A549 (cell line): ENCODE measurements around the gene SRL. TPM values are rescaled to one million over a fixed set of nuclear protein-coding genes. Genes with fewer than 3 reads are reported as not detected.
A peak's percentile ranks its signal among the peaks of the same experiment; 100 is the strongest.

ENCODE experiments used
- ATAC-seq, 2 experiments: fragments of 200-7000 bp in 1 of 2; fragments of >200 bp in 1 of 2; cut with Nextera tagmentation in 1 of 2; cut with Tn5 transposase in 1 of 2; 3 replicates each; pipeline versions ENCODE4 v1.8.0 to v1.9.1; 2018 to 2020; ENCODE audit warnings: mild to moderate bottlenecking in 1 of 2, moderate library complexity in 1 of 2
- CTCF ChIA-PET: fragments of 300-600 bp; sonication (Branson Sonifier 250); formaldehyde crosslinking; extraction: SDS; loops from one replicate; lab custom pipeline; 2021; ENCODE audit warnings: antibody characterized with exemption, inconsistent platforms; lab: Yijun Ruan, JAX
- POLR2A ChIA-PET: fragments of 350-600 bp; formaldehyde crosslinking; extraction: SDS; loops from one replicate; lab custom pipeline; 2021; ENCODE audit warnings: antibody characterized with exemption, inconsistent platforms; lab: Yijun Ruan, JAX
- DNase-seq, 2 experiments: peaks; one replicate each; pipeline versions ENCODE4 v3.0.0 to v3.0.0-alpha.2; 2011 to 2016; ENCODE audit warnings: low read depth in 1 of 2, low spot score in 1 of 2
- FAIRE-seq: peaks from 2 replicates; lab custom pipeline; 2011; peaks lifted over from hg19 to GRCh38; lab: Jason Lieb, UNC
- H3K27ac ChIP-seq, 2 experiments: fragments of >200 bp; sonication (Bioruptor Twin); formaldehyde crosslinking; 3 replicates each; pipeline ENCODE4 v1.5.1; 2016 to 2017
- H3K4me1 ChIP-seq: fragments of >200 bp; sonication (Bioruptor Twin); formaldehyde crosslinking; 3 replicates; pipeline ENCODE4 v1.6.1; 2016
- H3K4me2 ChIP-seq: fragments of >200 bp; sonication (Bioruptor Twin); formaldehyde crosslinking; 3 replicates; pipeline ENCODE4 v1.6.1; 2016
- H3K4me3 ChIP-seq: fragments of >200 bp; sonication (Bioruptor Twin); formaldehyde crosslinking; 3 replicates; pipeline ENCODE4 v1.5.1; 2016
- H3K9me3 ChIP-seq: fragments of >200 bp; sonication (Bioruptor Twin); formaldehyde crosslinking; 3 replicates; pipeline ENCODE4 v1.6.1; 2016
- CBX8 ChIP-seq: fragments of 200-600 bp; sonication (generic); IDR thresholded peaks from 2 replicates; pipeline ENCODE4 v1.6.1; 2016
- CTCF ChIP-seq: fragments of >200 bp; sonication (Bioruptor Twin); formaldehyde crosslinking; IDR thresholded peaks from 3 replicates; pipeline ENCODE4 v1.5.1; 2016
- EHF ChIP-seq: fragments of 250-450 bp; sonication (Bioruptor Pico); IDR thresholded peaks from 2 replicates; pipeline ENCODE4 v1.5.0; 2020; ENCODE audit warnings: mild to moderate bottlenecking
- EP300 ChIP-seq, 2 experiments: fragments of >200 bp; sonication (Bioruptor Twin); formaldehyde crosslinking; IDR thresholded peaks; 2 replicates in 1 of 2; 3 replicates in 1 of 2; pipeline ENCODE4 v1.6.1; 2016 to 2017
- ESRRA ChIP-seq: fragments of 150-350 bp; IDR thresholded peaks from 2 replicates; pipeline ENCODE4 v1.6.1; 2014; ENCODE audit warnings: mild to moderate bottlenecking, low read length, borderline replicate concordance
- FOSB ChIP-seq: fragments of 250-450 bp; sonication (Bioruptor Pico); IDR thresholded peaks from 2 replicates; pipeline ENCODE4 v1.5.0; 2020; ENCODE audit warnings: mild to moderate bottlenecking, moderate library complexity
- FOXS1 ChIP-seq: fragments of 250-450 bp; sonication (Bioruptor Pico); IDR thresholded peaks from 2 replicates; pipeline ENCODE4 v1.5.0; 2020; ENCODE audit warnings: mild to moderate bottlenecking, moderate library complexity
- HDAC2 ChIP-seq: fragments of 200-600 bp; sonication (generic); IDR thresholded peaks from 2 replicates; pipeline ENCODE4 v1.6.1; 2016
- HEYL ChIP-seq: fragments of 250-450 bp; sonication (Bioruptor Pico); IDR thresholded peaks from 2 replicates; pipeline ENCODE4 v1.8.0; 2021; ENCODE audit warnings: mild to moderate bottlenecking, moderate library complexity
- HOXB5 ChIP-seq: fragments of 250-450 bp; sonication (Bioruptor Pico); IDR thresholded peaks from 2 replicates; pipeline ENCODE4 v1.5.0; 2020; ENCODE audit warnings: mild to moderate bottlenecking, moderate library complexity
- JUN ChIP-seq, 2 experiments: fragments of >200 bp; sonication (Bioruptor Twin); formaldehyde crosslinking; IDR thresholded peaks; 2 replicates in 1 of 2; 3 replicates in 1 of 2; pipeline ENCODE4 v1.6.1; 2016 to 2017
- KDM5A ChIP-seq: fragments of 200-600 bp; sonication (generic); IDR thresholded peaks from 2 replicates; pipeline ENCODE4 v1.6.1; 2016; ENCODE audit warnings: antibody characterized with exemption, mild to moderate bottlenecking
- MAZ ChIP-seq: fragments of 150-350 bp; IDR thresholded peaks from 2 replicates; pipeline ENCODE4 v1.6.1; 2014; ENCODE audit warnings: antibody characterized with exemption, low read depth, low read length, borderline replicate concordance
- MYC ChIP-seq: IDR thresholded peaks from 2 replicates; pipeline ENCODE4 v1.6.1; 2012; ENCODE audit warnings: mild to moderate bottlenecking, inconsistent platforms, low read length, improper control_type of control experiment, borderline replicate concordance
- NPAS2 ChIP-seq: fragments of 250-450 bp; sonication (Bioruptor Pico); IDR thresholded peaks from 2 replicates; pipeline ENCODE4 v1.8.0; 2022; ENCODE audit warnings: mild to moderate bottlenecking, moderate library complexity, borderline replicate concordance
- NR3C1 ChIP-seq: fragments of >200 bp; sonication (Bioruptor Twin); formaldehyde crosslinking; IDR thresholded peaks from 3 replicates; pipeline ENCODE4 v1.6.1; 2017
- POLR2A ChIP-seq: IDR thresholded peaks from 2 replicates; pipeline ENCODE4 v1.6.1; 2012; ENCODE audit warnings: mild to moderate bottlenecking, low read length
- RCOR1 ChIP-seq: fragments of 150-350 bp; IDR thresholded peaks from 2 replicates; pipeline ENCODE4 v1.6.1; 2014; ENCODE audit warnings: antibody characterized with exemption, low read length, low read depth
- RFX5 ChIP-seq: fragments of 450-650 bp; IDR thresholded peaks from 2 replicates; pipeline ENCODE4 v1.7.1; 2014; ENCODE audit warnings: antibody characterized with exemption, mild to moderate bottlenecking, moderate library complexity
- SMC3 ChIP-seq: fragments of >200 bp; sonication (Bioruptor Twin); formaldehyde crosslinking; IDR thresholded peaks from 3 replicates; pipeline ENCODE4 v1.6.1; 2018; ENCODE audit warnings: inconsistent platforms
- SREBF2 ChIP-seq: fragments of 450-650 bp; IDR thresholded peaks from 2 replicates; pipeline ENCODE4 v1.6.1; 2014; ENCODE audit warnings: mild to moderate bottlenecking, moderate library complexity
- TFCP2L1 ChIP-seq: fragments of 250-450 bp; sonication (Bioruptor Pico); IDR thresholded peaks from 2 replicates; pipeline ENCODE4 v1.5.0; 2021; ENCODE audit warnings: mild to moderate bottlenecking
- ZFP36 ChIP-seq: fragments of 450-650 bp; IDR thresholded peaks from 2 replicates; pipeline ENCODE4 v1.6.1; 2014; ENCODE audit warnings: borderline replicate concordance; ENCODE audit not compliant: partially characterized antibody
- ZNF302 ChIP-seq: fragments of 250-450 bp; sonication (Bioruptor Pico); IDR thresholded peaks from 2 replicates; pipeline ENCODE4 v1.9.0; 2021; ENCODE audit warnings: inconsistent platforms, mild to moderate bottlenecking, moderate library complexity
- ZSCAN20 ChIP-seq: fragments of 250-450 bp; sonication (Bioruptor Pico); IDR thresholded peaks from 2 replicates; pipeline ENCODE4 v1.8.0; 2022; ENCODE audit warnings: mild to moderate bottlenecking, moderate library complexity
- WGBS: methylation state at CpG from one replicate; pipeline ENCODE4 v1.1.6; 2017; ENCODE audit errors: missing lambda C conversion rate; 5-methylcytosine and 5-hydroxymethylcytosine counted together
- polyA plus RNA-seq, 4 experiments: library from polyadenylated mRNA; depleted of rRNA in 3 of 4; stranded (reverse); fragments of >200 nt; fragmentation: RNase III in 1 of 4; extraction: RNeasy Plus Mini Kit Qiagen cat#74134 plus additional on column Dnase treatment in 1 of 4; gene quantifications; 2 replicates in 3 of 4; 3 replicates in 1 of 4; pipeline ENCODE4 v1.2.3, GENCODE V29; 2011 to 2017
- TF ChIP-seq, protein P1 (sequence below): IDR thresholded peaks from 2 replicates; pipeline ENCODE4 v1.6.1; 2012; ENCODE audit warnings: low read depth, borderline replicate concordance
- TF ChIP-seq, protein P2 (sequence below): fragments of 450-650 bp; IDR thresholded peaks from 2 replicates; pipeline ENCODE4 v1.6.1; 2014; ENCODE audit warnings: antibody characterized with exemption
- TF ChIP-seq, protein P3 (sequence below): fragments of >200 bp; sonication (Bioruptor Twin); formaldehyde crosslinking; IDR thresholded peaks from 3 replicates; pipeline ENCODE4 v1.6.1; 2016
- TF ChIP-seq, protein P4 (sequence below): IDR thresholded peaks from 2 replicates; pipeline ENCODE4 v1.6.1; 2012

Gene SRL
- polyA plus RNA-seq, 2 of the 4 experiments (the other 2 are of a cell fraction), result 0.03 TPM; not detected in 1

DNA sequence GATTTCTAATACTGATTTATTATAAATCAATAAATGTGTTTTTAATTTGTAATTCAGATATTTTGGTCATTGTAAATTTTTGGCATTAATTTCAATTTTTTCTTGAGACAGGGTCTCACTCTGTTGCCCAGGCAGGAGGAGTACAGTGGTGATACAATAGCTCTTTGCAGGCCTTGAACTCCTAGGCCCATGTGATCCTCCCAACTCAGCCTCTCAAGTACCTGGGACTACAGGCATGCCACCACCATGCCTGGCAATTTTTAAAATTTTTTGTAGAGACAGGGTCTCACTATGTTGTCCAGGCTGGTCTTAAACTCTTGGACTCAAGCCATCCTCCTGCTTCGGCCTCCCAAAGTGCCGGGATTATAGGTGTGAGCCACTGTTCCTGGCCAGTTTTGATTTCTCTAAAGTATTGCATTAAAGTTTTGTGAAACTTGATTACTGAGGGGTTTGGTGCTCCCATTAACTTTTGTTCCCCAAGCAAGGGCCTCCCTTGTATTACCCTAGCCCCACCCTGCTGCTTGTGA is 36.2 kb upstream of the SRL start:
- Histone ChIP-seq H3K4me2 (no peak overlapping the region), H3K4me3 (no peak overlapping the region), H3K27ac (peak overlapping the region in 1 of 2 experiments; percentile 74; a peak in 3 of 6 replicates), H3K4me1 (peaks cover 12% of the 10 kb centered on the region), H3K9me3 (peaks cover 4% of the 10 kb centered on the region; the same call in 2 of the 3 replicates)
- ChIA-PET CTCF (interaction anchor here (0.9 to 10.9 kb wide), 8 partner anchors 10 to 124 kb away, joined by 3 to 152 read pairs (median 6); no protein-coding TSS in a partner anchor), POLR2A (interaction anchor here (0.6 to 1.2 kb wide), 2 partner anchors 12 to 120 kb away, joined by 3 to 11 read pairs; no protein-coding TSS in a partner anchor)
- 97% methylated on average over 2 of the region's 2 CpGs for WGBS
- FAIRE-seq (no peak), DNase-seq (no peak), ATAC-seq (no peak)
- TF ChIP-seq EP300 (IDR thresholded peaks at IDR 0.05) (no peak), ZNF302 (no peak), SMC3 (no peak), HDAC2 (no peak), ZFP36 (no peak), KDM5A (no peak), POLR2A (no peak), ZSCAN20 (no peak), FOXS1 (no peak), EHF (CRISPR knock-in tag) (no peak), RCOR1 (no peak), FOSB (CRISPR knock-in tag) (no peak), RFX5 (no peak), JUN (IDR thresholded peaks at IDR 0.05) (no peak), NR3C1 (no peak), CBX8 (no peak)
- TF ChIP-seq, protein P1, sequence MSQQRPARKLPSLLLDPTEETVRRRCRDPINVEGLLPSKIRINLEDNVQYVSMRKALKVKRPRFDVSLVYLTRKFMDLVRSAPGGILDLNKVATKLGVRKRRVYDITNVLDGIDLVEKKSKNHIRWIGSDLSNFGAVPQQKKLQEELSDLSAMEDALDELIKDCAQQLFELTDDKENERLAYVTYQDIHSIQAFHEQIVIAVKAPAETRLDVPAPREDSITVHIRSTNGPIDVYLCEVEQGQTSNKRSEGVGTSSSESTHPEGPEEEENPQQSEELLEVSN, result no peak
- TF ChIP-seq, protein P2, sequence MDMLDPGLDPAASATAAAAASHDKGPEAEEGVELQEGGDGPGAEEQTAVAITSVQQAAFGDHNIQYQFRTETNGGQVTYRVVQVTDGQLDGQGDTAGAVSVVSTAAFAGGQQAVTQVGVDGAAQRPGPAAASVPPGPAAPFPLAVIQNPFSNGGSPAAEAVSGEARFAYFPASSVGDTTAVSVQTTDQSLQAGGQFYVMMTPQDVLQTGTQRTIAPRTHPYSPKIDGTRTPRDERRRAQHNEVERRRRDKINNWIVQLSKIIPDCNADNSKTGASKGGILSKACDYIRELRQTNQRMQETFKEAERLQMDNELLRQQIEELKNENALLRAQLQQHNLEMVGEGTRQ, result no peak

DNA sequence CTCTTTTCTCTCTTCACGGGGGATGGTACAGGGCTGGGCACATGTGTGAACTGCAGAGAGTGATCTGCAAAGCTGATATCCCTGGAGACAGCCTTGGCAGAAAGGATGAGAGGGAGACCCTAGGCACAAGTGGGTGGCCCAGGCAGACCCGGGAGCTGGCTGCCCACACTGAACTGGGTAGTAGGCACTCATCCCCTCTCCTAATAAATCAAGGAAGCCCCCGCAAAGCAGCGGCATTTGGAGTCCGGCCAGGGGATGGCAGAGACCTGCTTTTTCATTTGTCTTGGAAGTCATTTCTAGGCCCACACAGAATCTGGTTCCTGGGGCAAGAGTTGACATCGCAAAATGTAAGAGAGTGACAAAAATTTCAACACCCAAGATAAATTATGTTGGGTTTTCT is 34.0 kb upstream of the SRL start:
- peaks cover 2% of the 10 kb centered on the region; the same call in 2 of the 3 replicates for H3K9me3 ChIP-seq
- no peak overlapping the region for H3K27ac ChIP-seq
- ATAC-seq (no peak), DNase-seq (no peak), FAIRE-seq (no peak)
- H3K4me2 ChIP-seq, result no peak overlapping the region
- H3K4me3 ChIP-seq, result no peak overlapping the region
- ChIA-PET POLR2A (no interaction called here), CTCF (interaction anchor here (1.0 to 10.9 kb wide), 4 partner anchors 15 to 84 kb away, joined by 3 to 152 read pairs (median 38); partner anchors contain the start of gene GLIS2)
- WGBS, result 96% methylated on average over 6 of the region's 6 CpGs
- TF ChIP-seq HEYL (no peak), ESRRA (no peak), MYC (no peak)
- TF ChIP-seq, protein P1, result no peak
- peaks cover 14% of the 10 kb centered on the region for H3K4me1 ChIP-seq

DNA sequence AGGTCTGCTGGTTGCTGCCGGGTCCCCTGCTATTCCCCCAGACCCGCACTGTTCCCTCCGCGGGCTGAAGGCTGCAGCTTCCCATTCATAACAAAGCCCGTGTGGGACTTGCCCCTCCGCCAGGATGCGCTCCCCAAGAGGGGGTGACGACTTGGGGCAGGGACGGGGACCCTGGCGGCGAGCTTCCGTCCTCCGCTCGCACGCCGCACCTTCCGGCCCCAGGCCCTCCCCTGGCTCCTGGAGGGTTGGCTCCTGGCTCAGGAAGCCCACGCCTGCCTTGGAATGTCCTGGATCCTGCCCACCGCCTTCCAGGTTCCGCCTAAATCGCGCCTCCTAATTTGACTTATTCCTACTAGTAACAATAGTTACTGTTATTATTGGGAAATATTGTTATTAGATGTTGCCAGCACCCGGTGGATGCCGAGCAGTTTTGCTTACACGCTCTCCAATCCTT is 32.0 kb upstream of the SRL start:
- POLR2A ChIA-PET, result interaction anchor here (0.7 to 3.3 kb wide), 12 partner anchors 10 to 129 kb away, joined by 3 to 39 read pairs (median 5); no protein-coding TSS in a partner anchor
- CTCF ChIA-PET, result interaction anchor here (0.7 to 10.9 kb wide), 17 partner anchors 9 to 159 kb away, joined by 3 to 152 read pairs (median 11); partner anchors contain the start of genes GLIS2 and PAM16
- TF ChIP-seq NPAS2 (CRISPR knock-in tag) (no peak), MAZ (no peak), CTCF (peak; percentile 33; the same call in 2 of the 3 replicates), TFCP2L1 (CRISPR knock-in tag) (no peak), FOXS1 (no peak), CBX8 (no peak), EP300 (IDR thresholded peaks at IDR 0.05) (no peak), RFX5 (peak; percentile 29; the same call in 1 of the 2 replicates), POLR2A (peak; percentile 47), HOXB5 (CRISPR knock-in tag) (no peak), SREBF2 (no peak), ESRRA (no peak)
- TF ChIP-seq, protein P3, sequence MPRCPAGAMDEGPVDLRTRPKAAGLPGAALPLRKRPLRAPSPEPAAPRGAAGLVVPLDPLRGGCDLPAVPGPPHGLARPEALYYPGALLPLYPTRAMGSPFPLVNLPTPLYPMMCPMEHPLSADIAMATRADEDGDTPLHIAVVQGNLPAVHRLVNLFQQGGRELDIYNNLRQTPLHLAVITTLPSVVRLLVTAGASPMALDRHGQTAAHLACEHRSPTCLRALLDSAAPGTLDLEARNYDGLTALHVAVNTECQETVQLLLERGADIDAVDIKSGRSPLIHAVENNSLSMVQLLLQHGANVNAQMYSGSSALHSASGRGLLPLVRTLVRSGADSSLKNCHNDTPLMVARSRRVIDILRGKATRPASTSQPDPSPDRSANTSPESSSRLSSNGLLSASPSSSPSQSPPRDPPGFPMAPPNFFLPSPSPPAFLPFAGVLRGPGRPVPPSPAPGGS, result no peak
- TF ChIP-seq, protein P4, sequence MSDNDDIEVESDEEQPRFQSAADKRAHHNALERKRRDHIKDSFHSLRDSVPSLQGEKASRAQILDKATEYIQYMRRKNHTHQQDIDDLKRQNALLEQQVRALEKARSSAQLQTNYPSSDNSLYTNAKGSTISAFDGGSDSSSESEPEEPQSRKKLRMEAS, result peak; percentile 7; the same call in 1 of the 2 replicates
- peak overlapping the region; percentile 87 for H3K4me3 ChIP-seq
- peaks cover 10% of the 10 kb centered on the region for H3K4me1 ChIP-seq
- WGBS, result 6% methylated on average over 15 of the region's 25 CpGs
- peak overlapping the region; percentile 90 for H3K4me2 ChIP-seq
- peak overlapping the region; percentile 98 to 99 for H3K27ac ChIP-seq
- DNase-seq (peak; percentile 74 to 82), ATAC-seq (peak; percentile 49 to 76), FAIRE-seq (no peak)
- H3K9me3 ChIP-seq, result no peaks in the 10 kb centered on the region
